GM20000 (cell line): ENCODE results near the gene CATSPER4.

Source experiments
- DNase-seq: peaks from one replicate; pipeline ENCODE4 v3.0.0; 2012; ENCODE audit warnings: low spot score
- TF ChIP-seq, protein P1 (sequence below): IDR thresholded peaks from 2 replicates; pipeline ENCODE4 v1.5.1; 2012; ENCODE audit warnings: mild to moderate bottlenecking, control low read depth; ENCODE audit errors: extremely low read depth, missing control alignments

CATSPER4 gene

DNA sequence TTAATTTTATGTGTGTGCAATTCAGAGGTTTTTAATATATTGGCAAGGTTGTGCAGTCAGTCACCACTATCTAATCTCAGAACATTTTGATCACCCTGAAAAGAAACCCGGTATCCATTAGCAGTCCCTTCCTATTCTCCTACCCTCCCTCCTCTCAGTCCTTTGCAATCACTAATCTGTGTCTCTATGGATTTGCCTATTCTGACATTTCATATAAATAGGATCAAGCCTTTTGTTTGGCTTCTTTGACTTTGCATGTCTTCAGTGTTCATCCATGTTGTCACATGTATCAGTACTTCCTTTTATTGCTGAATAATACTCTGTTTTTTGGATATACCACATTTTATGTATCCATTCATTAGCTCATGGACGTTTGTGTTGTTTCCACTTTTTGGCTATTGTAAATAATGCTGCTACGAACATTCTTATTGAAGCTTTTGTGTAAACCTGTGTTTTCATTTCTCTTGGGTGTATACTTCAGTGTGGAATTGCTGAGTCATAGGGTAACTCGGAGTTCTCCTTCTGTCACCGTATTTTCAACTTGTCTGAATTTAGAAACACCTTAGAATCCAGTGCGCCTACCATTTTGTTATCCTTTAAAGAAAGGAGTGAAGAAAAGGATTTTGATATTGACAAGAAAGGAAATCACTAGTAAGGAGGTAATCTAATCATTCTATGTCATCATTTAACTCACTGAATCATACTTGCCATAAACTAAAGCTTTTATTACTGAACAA is 47.0 kb downstream of the CATSPER4 start:
- TF ChIP-seq, protein P1, sequence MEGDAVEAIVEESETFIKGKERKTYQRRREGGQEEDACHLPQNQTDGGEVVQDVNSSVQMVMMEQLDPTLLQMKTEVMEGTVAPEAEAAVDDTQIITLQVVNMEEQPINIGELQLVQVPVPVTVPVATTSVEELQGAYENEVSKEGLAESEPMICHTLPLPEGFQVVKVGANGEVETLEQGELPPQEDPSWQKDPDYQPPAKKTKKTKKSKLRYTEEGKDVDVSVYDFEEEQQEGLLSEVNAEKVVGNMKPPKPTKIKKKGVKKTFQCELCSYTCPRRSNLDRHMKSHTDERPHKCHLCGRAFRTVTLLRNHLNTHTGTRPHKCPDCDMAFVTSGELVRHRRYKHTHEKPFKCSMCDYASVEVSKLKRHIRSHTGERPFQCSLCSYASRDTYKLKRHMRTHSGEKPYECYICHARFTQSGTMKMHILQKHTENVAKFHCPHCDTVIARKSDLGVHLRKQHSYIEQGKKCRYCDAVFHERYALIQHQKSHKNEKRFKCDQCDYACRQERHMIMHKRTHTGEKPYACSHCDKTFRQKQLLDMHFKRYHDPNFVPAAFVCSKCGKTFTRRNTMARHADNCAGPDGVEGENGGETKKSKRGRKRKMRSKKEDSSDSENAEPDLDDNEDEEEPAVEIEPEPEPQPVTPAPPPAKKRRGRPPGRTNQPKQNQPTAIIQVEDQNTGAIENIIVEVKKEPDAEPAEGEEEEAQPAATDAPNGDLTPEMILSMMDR = no peak
- no peak for DNase-seq

GRCh38 chr1:26239936-26240335 is 49.5 kb downstream of the CATSPER4 start:
- DNase-seq = no peak
- TF ChIP-seq, protein P1 = no peak
